Left forelimb (tissue), 1 donor: ENCODE measurements around the gene PRLR.

Experiments
- DNase-seq: peaks from one replicate; pipeline ENCODE4 v3.0.0-alpha.2; 2018; ENCODE audit warnings: low spot score

PRLR gene

GRCh38 chr5:35233601-35234000 lies 3.3 kb upstream of the PRLR start:
- no peak for DNase-seq

DNA sequence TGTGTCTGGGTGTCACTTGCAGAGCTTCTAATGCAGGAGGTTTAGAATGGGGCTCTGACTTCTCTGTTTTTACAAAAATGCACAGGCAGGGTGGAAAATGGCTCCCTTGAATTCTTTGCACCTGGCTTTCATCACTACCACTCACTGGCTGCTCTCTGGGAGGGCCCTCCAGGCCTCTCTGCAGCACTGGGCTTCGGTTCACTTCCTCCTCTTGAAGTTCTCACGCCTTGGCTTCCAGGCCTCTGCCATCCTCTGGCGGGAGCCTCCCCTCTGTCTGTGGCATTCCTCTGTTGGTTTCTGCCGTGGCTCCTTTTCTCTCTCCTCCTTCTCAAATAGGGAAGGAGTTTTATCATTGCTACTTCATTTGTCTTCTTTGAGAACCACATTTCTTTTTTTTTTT lies 2.8 kb upstream of the PRLR start:
- no peak for DNase-seq

GRCh38 chr5:35232124-35232523 lies 1.8 kb upstream of the PRLR start:
- DNase-seq = no peak

GRCh38 chr5:35229076-35230037 lies 930 bp downstream of the PRLR start:
- DNase-seq = no peak

DNA sequence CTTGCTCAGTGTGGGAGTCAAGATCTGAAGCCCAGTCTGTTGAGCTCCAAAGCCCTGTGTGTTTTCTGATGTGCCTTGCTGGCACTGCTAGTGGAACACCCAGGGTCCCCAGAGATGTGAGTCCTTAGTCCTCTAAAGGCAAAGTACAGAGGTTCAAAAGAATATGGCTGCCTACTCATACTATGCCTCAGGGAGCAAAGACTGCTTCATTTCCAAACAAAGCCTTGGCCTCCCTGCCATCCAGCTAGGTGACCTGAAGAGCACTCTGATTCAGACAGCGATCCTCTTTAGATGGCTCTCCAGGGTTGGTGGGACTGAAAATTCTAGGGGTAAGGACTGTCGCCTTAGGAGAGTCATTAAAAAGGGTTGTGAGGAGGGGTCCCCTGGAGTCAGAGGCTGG lies 2.0 kb downstream of the PRLR start:
- DNase-seq = no peak

DNA sequence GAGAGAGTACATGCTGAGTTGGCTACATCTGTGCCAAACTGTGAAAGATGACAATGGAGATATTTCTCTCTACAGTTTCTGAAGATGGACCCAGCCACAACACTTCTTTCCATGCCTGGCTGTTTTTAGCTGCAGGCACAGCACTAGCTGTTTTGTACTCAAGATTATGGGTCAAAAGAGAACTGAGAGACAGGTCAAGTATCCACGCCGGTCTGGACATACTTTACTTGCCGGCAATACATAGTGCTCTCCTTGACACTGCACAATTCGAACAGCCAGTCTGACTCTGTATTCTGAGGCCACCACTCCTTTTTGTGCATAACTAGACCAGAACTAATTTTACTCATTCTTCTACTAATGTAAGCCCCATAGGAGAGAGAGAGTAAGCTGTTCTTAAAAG lies 2.6 kb downstream of the PRLR start:
- no peak for DNase-seq

DNA sequence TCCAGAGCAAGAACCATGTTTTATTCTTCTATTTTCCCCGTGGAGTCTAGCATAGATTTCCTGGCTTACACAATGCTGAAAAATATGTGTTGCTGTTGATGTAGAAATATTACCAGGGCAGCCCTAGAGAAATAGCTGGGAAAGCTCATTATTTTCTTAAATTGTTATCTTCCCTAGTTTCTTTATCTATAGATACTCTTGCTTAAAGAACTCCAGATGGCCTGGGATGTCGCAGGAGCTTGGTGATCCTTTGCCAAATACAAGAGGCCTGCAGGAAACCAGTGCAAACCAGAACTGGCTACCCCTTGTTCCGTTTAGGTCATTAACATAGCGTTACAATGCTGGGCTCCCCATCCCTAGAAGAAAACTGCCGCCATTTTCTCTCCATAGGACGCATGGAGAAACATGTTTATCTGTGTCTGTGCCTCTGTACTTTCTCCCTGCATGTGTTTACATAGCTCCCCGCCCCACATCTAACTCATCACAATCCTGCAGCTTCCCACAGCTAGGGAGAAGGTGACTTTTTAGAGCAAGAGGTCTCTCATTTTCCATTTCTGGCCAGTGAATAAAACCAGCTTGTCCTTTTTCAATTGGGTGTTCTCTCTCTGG lies 6.4 kb downstream of the PRLR start:
- DNase-seq = no peak

- DNase-seq = no peak
Measured at GRCh38 chr5:35220967-35221366, 9.3 kb downstream of the PRLR start.

DNA sequence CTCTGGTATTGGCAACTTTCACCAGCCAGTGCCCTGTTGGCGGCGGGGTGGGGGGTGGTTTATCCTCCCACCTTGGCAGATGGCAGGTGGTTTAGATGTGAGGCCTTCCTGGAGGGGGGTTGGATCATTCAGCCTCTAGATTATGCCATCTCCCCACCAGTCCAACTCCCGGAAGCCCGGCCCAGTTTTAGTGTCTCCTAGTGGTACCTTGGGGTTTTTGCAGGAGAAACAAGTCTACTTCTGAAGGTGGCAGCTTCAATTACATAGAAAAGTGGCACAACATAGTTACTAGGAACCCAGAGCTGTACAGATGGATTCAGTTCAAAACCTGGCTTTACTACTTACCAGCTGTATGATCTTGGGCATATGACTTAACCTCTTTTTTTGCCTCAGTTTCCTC lies 11.3 kb downstream of the PRLR start:
- DNase-seq = no peak

DNA sequence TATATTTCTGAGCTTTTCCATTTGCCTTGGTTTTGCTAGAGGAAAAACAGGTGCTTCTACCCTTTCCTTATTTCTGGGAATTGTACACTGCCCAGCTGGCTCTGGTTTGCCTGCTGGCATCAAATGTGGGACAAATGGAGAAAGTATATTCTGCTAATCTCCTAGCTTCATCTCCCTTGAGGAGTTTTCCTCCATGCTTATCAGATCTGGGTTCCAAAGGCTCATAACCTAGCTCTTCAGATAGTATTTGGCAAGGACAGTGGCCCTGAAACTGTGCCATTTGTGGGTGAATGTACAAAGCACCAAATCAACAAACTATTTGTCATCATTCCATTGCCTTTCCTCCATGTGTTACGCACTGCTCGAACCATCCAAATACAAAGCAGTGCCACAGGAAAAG lies 16.2 kb downstream of the PRLR start:
- DNase-seq = no peak

DNA sequence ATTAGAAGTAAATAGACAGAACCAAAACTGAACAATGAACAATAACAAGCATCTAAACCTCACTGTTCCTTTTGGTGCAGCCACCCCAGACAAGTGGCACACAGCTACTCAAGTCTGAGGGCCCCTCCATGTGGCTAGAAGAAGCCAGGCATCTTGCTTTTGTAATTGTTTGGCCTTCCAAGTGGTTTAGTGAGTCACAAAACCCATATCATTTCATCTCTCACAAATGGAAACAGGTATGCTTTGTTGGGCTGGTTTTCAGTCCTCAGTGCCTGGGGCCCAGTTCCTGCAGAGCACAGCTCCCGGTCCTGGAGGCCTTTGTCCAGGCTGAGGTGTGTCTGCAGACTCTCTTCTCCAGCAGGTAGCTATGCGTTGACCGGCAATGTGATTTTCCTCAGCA lies 16.7 kb downstream of the PRLR start:
- no peak for DNase-seq

DNA sequence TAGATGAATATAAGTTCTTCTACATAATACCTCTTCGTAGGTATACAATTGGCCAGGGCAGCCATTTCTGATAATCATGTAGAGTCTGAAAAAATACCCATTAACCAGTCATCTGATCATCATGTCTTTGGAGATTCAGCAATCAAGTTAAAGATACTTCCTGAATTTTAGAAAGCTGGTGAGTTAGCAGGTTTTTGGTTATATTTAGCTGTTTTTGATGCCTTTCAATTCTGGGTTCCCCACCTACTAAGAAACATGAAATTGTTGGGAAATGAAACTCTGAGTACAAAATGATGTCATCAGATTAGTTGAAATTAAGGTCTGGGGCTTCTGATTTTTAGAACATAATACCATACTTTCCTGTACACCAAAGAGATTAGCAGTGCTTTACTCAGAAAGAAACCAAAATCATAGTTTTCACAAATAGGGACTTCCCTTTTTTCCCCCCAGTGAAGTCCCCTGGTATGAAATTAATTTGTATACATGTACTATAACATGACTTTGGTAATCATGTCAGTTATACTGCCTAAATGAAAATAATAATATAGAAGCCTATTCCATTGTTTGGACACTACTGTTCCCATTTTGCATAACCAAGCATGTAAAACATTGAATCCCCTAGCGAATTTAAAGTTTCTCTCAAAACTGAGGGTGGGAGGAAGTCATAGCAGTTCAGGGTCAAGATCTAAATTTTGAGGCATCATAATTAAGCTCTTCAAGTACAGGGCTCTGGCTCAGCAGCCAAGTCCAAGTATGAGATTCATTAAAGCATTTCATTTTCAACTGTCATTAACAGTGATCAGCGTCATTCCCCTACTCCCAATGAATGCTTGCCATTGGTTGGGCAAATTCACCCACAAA lies 17.9 kb downstream of the PRLR start:
- DNase-seq = no peak

GRCh38 chr5:35209862-35210261 lies 20.4 kb downstream of the PRLR start:
- no peak for DNase-seq

GRCh38 chr5:35205606-35206005 lies 24.7 kb downstream of the PRLR start:
- no peak for DNase-seq

GRCh38 chr5:35205186-35205585 lies 25.1 kb downstream of the PRLR start:
- no peak for DNase-seq

- DNase-seq = no peak
Measured at GRCh38 chr5:35203403-35203802, 26.9 kb downstream of the PRLR start.

DNA sequence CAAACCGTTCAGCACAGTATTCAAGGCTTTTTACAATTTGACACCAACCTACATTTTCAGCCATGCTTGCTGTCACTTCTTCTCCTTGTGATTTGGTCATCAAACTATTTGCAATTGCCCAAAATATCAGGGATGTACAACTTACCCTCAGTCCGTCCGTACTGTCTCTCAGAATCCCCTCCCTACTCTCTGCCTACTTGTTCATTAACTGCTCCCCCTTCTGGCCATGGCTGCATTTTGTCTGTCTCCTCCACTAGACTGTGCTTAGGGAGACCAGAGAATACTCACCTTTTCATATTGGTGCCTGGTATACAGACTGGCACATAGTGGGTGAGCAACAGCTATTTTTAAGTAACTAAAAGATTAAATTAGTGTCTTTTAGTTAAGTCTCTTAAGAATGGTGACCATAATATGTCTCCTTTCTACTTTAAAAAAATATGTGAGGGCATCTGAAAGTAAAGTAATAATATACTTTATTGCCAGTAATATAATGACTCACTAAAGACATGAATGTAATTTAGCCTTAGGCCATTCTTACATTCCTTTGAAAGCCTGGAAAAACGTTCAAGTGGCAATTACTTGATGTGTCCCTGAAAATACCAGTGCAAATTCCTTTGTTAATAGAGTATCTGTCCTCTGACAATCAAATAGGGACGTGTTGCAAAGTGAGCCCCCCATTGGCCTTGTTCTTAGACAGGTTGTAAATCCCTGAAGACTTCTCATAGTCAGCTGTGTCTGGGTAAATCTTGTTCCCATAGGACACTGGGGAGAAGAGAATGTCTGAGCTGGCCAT lies 27.8 kb downstream of the PRLR start:
- no peak for DNase-seq

- no peak for DNase-seq
Measured at GRCh38 chr5:35201291-35201690, 29.0 kb downstream of the PRLR start.

- no peak for DNase-seq
Measured at GRCh38 chr5:35199886-35200285, 30.4 kb downstream of the PRLR start.

- no peak for DNase-seq
Measured at GRCh38 chr5:35198686-35199085, 31.6 kb downstream of the PRLR start.

DNA sequence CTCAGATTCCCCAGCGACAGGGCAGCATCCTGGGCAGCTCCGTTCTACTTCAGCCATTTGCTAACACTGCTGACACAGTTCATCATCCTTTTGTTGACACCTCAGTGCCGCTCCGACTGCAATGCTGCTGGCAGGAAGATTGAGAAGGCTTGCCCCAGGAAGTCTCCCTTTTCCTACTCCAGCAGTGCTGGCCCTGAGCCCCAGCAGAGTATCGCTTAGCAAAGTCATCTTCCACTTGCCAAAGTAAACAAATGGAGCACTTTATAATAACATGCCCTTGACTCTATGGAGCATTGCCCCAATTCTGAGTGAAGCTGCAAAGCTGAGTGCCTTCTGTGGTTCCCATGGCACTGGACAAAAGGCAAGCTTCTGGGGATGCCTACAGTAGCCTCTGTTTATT lies 32.2 kb downstream of the PRLR start:
- no peak for DNase-seq

DNA sequence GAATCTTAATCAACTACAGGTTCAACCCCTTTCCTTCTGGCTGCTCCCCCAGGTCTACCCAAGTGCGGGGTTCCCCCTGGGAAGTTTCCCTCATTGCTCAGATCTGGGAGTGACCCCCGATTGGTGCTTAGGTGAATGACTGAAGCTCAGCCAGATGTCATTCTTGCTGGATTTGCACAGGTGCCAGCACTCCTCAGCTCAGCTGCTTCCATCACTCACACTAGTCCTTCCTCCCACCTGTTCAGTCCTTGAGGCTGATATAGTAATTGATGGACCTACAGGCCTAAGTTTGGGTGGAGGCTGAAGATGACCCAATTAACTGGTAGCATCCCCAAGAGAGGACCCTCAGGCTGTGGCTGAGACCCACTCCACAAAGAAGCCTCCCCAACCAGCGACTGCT lies 32.9 kb downstream of the PRLR start:
- DNase-seq = no peak
